ENCODE data around the gene GIMAP2. TPM values are rescaled to one million over a fixed set of nuclear protein-coding genes. Genes with fewer than 3 reads are reported as not detected.
A peak's percentile ranks its signal among the peaks of the same experiment; 100 is the strongest.

GIMAP2 gene
- total RNA-seq, 2 experiments from 2014 or later = 64.1 to 65.1 TPM

DNA sequence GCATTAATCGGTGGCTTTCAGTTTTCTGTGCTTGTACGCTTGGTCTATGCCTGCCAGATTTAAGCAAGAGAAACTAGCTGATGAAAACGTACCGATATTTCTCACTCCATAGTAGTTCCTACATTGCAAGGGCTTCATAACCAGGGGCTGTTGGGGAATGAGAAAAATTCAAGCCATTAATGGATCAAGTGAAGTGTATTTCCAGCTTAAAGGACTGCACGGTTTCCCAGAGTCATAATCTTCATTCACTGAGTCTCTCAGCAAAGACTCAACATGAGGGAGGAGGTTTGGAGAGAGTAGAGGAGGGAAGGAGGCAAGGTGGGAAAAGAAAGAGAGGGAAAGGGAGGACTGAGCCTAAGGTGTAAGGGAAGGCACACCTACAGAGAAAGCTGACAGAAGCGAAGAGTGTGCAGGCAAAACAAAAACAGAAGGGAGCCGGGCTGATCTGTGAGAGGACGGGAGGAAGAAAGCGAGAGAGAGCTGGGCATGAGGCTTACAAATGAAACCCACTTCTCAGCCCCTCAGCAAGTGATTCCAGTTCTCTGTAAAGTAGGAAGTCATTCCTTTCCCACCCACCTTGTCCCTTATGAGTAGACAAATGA lies 625 bp downstream of the GIMAP2 start:
- Mint-ChIP-seq H3K27ac (peak overlapping the region; percentile 100), H3K4me3 (peak overlapping the region; percentile 100), H3K36me3 (ENCODE audit: low read depth) (peaks cover 95% of the 10 kb centered on the region), H3K4me1 (ENCODE audit: low read depth) (peaks cover 86% of the 10 kb centered on the region), H3K27me3 (no peaks in the 10 kb centered on the region), H3K9me3 (peaks cover 15% of the 10 kb centered on the region)
- peak overlapping the region; percentile 78 to 95 for H3K27ac ChIP-seq (ENCODE audit: low read depth in 1 of 2, low read length in 2 of 2)
- H3K36me3 ChIP-seq (ENCODE audit: insufficient read depth, low read length) = peaks cover 29% of the 10 kb centered on the region
- POLR2A ChIA-PET = interaction anchor here (0.7 to 4.5 kb wide), 34 partner anchors 9 to 237 kb away, joined by 3 to 63 read pairs (median 7); partner anchors contain the start of genes GIMAP1, GIMAP4, GIMAP5 and GIMAP6
- ATAC-seq (ENCODE audit: poor library complexity) (peak; percentile 50), DNase-seq (peak in 8 of 14 experiments; percentile 23 to 54 (median 40))
- peak overlapping the region; percentile 80 for H3K4me3 ChIP-seq (ENCODE audit: low read length)
- peaks cover 48% of the 10 kb centered on the region for H3K4me1 ChIP-seq (ENCODE audit: insufficient read depth, low read length)
- H3K27me3 ChIP-seq (ENCODE audit: control insufficient read depth in 1 of 2, insufficient read depth in 2 of 2, low read length in 2 of 2) = no peaks in the 10 kb centered on the region
- peaks cover 10 to 29% of the 10 kb centered on the region in 2 experiments for H3K9me3 ChIP-seq (ENCODE audit: control insufficient read depth in 1 of 2, insufficient read depth in 1 of 2, low read length in 2 of 2)
- TF ChIP-seq, protein P1, sequence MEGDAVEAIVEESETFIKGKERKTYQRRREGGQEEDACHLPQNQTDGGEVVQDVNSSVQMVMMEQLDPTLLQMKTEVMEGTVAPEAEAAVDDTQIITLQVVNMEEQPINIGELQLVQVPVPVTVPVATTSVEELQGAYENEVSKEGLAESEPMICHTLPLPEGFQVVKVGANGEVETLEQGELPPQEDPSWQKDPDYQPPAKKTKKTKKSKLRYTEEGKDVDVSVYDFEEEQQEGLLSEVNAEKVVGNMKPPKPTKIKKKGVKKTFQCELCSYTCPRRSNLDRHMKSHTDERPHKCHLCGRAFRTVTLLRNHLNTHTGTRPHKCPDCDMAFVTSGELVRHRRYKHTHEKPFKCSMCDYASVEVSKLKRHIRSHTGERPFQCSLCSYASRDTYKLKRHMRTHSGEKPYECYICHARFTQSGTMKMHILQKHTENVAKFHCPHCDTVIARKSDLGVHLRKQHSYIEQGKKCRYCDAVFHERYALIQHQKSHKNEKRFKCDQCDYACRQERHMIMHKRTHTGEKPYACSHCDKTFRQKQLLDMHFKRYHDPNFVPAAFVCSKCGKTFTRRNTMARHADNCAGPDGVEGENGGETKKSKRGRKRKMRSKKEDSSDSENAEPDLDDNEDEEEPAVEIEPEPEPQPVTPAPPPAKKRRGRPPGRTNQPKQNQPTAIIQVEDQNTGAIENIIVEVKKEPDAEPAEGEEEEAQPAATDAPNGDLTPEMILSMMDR (IDR thresholded peaks at IDR 0.05) = no peak
- intact Hi-C loops (cut with DNase I, micrococcal nuclease) = loop anchor here (2.0 to 5.0 kb wide), 5 partner anchors 51 to 119 kb away; partner anchors contain the start of genes GIMAP4 (in 1 of the 2), GIMAP5 (in 1 of the 2) and GIMAP6 (in 1 of the 2)
- CTCF ChIA-PET = interaction anchor here (1.1 to 2.7 kb wide), 15 partner anchors 8 to 237 kb away, joined by 3 to 14 read pairs (median 4); partner anchors contain the start of gene GIMAP6

- Histone ChIP-seq H3K36me3 (ENCODE audit: insufficient read depth, low read length) (peaks cover 46% of the 10 kb centered on the region), H3K4me3 (ENCODE audit: low read length) (peak overlapping the region; percentile 80)
- peaks cover 95% of the 10 kb centered on the region for H3K36me3 Mint-ChIP-seq (ENCODE audit: low read depth)
These were observed 3.1 kb downstream of the GIMAP2 start for GRCh38 chr7:150688630-150689029.

DNA sequence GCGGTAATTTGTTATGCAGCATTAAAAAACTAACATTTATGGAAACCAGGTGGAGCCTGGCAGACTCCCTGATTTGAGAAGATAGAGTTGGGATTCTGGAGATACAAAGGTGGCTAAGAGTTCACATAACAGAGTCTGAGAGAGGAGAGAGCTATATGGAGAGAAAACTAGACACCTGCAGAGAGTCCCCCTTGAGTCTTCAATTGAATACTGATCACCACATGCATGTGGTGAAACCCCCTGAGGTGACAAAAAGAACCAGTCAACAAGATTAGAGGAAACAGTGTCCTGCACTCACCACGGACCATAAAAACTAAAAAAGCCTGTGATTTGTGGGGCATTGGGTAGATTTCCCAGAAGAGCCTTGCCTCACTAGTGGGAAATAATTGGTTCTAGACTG lies 10.1 kb downstream of the GIMAP2 start:
- intact Hi-C loops (cut with DNase I, micrococcal nuclease) = loop anchor here in 1 of 2 experiments (5.0 kb wide), 1 partner anchor 163 kb away; no protein-coding TSS in a partner anchor
- Mint-ChIP-seq H3K4me1 (ENCODE audit: low read depth) (peaks cover 16% of the 10 kb centered on the region), H3K9me3 (peaks cover 24% of the 10 kb centered on the region), H3K27ac (no peak overlapping the region), H3K4me3 (no peak overlapping the region), H3K36me3 (ENCODE audit: low read depth) (peaks cover 82% of the 10 kb centered on the region), H3K27me3 (no peaks in the 10 kb centered on the region)
- ATAC-seq (ENCODE audit: poor library complexity) (no peak), DNase-seq (no peak)
- Histone ChIP-seq H3K36me3 (ENCODE audit: insufficient read depth, low read length) (peaks cover 21% of the 10 kb centered on the region), H3K9me3 (ENCODE audit: control insufficient read depth in 1 of 2, insufficient read depth in 1 of 2, low read length in 2 of 2) (peaks cover 16 to 92% of the 10 kb centered on the region in 2 experiments), H3K4me3 (ENCODE audit: low read length) (no peak overlapping the region), H3K27ac (ENCODE audit: low read depth in 1 of 2, low read length in 2 of 2) (no peak overlapping the region), H3K4me1 (ENCODE audit: insufficient read depth, low read length) (peaks cover 16% of the 10 kb centered on the region), H3K27me3 (ENCODE audit: control insufficient read depth in 1 of 2, insufficient read depth in 2 of 2, low read length in 2 of 2) (no peaks in the 10 kb centered on the region)
- CTCF ChIA-PET = no interaction called here
- POLR2A ChIA-PET = interaction anchor here (0.7 to 1.4 kb wide), 7 partner anchors 10 to 177 kb away, joined by 3 to 4 read pairs (median 3); partner anchors contain the start of genes GIMAP2, GIMAP4 and GIMAP5
- TF ChIP-seq, protein P1 (IDR thresholded peaks at IDR 0.05) = no peak

More at GRCh38 chr7:150688630-150689029, 3.1 kb downstream of the GIMAP2 start:
- CTCF ChIA-PET = interaction anchor here (0.8 to 2.0 kb wide), 2 partner anchors 27 to 120 kb away, joined by 4 read pairs; no protein-coding TSS in a partner anchor
- H3K9me3 ChIP-seq (ENCODE audit: control insufficient read depth in 1 of 2, insufficient read depth in 1 of 2, low read length in 2 of 2) = peaks cover 26 to 47% of the 10 kb centered on the region in 2 experiments
- intact Hi-C loops (cut with DNase I, micrococcal nuclease) = loop anchor here (5.0 kb wide), 4 partner anchors 49 to 121 kb away; partner anchors contain the start of genes GIMAP4 (in 1 of the 2) and GIMAP5 (in 1 of the 2)
- peaks cover 53% of the 10 kb centered on the region for H3K4me1 ChIP-seq (ENCODE audit: insufficient read depth, low read length)
- no peaks in the 10 kb centered on the region for H3K27me3 ChIP-seq (ENCODE audit: control insufficient read depth in 1 of 2, insufficient read depth in 2 of 2, low read length in 2 of 2)
- ATAC-seq (ENCODE audit: poor library complexity) (no peak), DNase-seq (no peak)
- H3K4me3 Mint-ChIP-seq = peak overlapping the region; percentile 100
- peaks cover 79% of the 10 kb centered on the region for H3K4me1 Mint-ChIP-seq (ENCODE audit: low read depth)
- TF ChIP-seq, protein P1 (IDR thresholded peaks at IDR 0.05) = no peak
- no peaks in the 10 kb centered on the region for H3K27me3 Mint-ChIP-seq
- H3K27ac ChIP-seq (ENCODE audit: low read depth in 1 of 2, low read length in 2 of 2) = peak overlapping the region; percentile 2 to 95
- H3K27ac Mint-ChIP-seq = peak overlapping the region; percentile 100
- peaks cover 15% of the 10 kb centered on the region for H3K9me3 Mint-ChIP-seq
- POLR2A ChIA-PET = interaction anchor here (0.7 to 4.5 kb wide), 6 partner anchors 11 to 122 kb away, joined by 3 to 63 read pairs (median 4); partner anchors contain the start of gene GIMAP4

Measured in CD4-positive, alpha-beta T cell (primary cell).